GM19452 (cell line): ENCODE data around the gene DHX8.
"Not testable (repeated sequence)": the region's sequence is repeated elsewhere in the genome, so short reads cannot be mapped to it uniquely, and the experiment has no call there.

ENCODE experiments used
- ATAC-seq: cut with Tn5 transposase; IDR thresholded peaks from one replicate; pipeline ENCODE4 v1.9.1; 2021; ENCODE audit not compliant: unreplicated experiment

Gene DHX8

DNA sequence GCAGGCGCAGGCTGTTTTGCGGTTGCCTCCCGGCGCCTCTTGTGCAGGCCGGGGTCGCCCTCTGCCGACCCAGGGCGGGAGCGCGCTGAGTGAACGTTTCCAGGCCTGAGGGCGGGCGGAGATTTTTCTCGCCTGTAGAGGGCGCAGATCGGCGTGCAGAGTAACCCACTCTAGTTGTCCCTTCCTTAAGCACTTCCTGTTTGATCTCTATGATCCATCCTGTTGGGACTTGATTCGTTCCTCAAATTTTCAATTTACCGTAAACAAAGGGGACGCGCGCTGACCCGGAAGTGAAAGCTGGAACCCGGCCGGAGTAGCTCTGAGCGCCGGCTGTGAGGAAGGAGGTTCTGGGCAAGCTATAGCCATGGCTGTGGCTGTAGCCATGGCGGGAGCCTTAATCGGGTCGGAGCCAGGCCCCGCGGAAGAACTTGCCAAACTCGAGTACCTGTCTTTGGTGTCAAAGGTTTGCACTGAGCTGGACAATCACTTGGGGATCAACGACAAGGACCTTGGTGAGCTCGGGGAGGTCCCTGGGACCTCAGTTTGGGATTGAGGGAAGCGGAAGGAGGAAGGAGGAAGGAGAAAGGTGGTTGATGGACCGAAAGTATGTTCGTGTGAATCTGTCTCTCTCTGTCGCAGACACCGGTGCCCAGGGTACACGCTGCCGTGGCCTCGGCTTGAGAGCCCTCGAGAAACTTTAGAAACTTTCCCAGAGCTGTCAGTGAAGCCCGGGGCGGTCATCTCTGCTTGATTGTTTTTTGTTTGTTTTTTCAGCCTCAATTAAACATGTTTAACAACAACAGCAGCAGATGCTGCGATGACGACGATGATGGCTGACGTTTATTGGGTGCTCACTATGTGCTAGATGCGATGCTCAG lies at the start of gene DHX8:
DHX8 (plus strand) TSS at position 302 of the 878 bp plus-strand sequence; CDS start at position 365, 63 bp downstream.
- peak; percentile 84 for ATAC-seq

DNA sequence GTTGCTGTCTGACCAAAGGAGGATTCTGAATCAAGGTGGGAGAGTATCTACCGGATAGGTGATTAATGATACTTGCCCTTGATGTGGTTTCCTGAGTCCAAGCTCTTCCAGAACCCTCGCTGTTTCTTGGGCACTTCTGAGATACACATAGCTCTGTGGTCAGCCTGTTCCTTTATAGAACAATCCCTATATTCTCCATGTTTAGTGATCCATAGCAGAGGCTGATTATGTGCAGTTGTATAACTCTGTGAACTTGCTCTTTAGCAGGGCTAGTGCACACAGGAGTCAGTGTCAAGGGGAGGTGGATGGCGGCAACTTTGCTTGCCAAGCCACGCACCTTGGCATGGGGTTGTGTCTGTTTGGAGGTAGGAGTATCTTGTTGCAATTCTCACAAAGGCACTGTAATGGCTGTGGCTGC lies 48.9 kb upstream of the DHX8 start:
- no peak for ATAC-seq

DNA sequence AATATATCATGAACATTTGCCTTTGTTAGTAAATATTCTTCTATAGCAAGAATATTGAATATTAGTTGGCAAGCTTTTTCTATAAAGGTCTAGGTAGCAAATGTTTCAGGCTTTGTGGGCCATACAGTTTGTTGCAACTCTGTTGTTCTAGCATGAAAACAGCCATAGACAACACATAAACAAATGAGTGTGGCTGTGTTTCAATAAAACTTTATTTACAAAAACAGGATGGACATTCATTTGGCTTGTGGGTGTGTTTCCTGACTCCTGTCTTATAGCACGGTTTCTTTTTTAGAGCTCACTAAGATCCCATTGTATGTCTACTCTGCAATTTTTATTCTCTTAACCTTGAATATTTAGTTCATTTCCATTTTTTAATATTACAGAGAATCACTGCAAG lies 46.0 kb upstream of the DHX8 start:
- ATAC-seq: no peak

DNA sequence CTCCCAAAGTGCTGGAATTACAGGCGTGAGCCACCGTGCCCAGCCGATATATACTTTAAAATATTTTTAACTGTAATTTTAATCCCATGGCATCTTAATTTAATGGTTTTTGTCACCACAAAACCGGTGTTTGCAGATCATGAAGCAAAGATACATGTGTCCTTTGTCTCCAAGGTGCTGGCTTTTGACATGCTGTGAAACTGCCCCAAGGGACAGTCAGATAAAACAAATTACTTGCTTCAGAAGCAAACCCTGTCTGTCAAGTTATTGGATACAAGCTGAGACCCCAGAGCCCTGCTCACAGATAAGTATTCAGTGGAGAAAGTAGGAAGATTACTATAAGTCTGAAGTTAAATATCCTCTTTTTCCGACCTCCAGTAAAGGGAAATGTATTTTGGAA lies 45.1 kb upstream of the DHX8 start:
- no peak for ATAC-seq

DNA sequence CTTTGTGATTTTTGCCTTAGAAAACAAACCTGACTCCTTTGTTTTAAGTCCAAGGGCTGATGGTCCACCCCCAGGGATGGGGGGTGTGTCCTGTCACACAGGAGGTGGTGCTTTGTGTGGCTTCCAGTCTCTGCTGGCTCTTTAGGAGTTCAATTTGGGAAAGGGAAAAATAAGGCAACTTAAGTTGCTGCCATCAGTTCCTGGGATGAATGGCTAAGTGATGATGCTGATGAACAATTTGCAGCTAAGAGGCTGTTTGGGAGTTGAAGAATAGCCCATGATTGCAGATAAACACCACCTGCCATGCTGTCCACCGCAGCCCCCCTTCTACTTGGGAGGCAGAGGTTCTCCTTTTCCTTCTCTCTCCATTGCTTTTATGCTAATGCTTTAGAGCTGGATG lies 44.7 kb upstream of the DHX8 start:
- no peak for ATAC-seq

DNA sequence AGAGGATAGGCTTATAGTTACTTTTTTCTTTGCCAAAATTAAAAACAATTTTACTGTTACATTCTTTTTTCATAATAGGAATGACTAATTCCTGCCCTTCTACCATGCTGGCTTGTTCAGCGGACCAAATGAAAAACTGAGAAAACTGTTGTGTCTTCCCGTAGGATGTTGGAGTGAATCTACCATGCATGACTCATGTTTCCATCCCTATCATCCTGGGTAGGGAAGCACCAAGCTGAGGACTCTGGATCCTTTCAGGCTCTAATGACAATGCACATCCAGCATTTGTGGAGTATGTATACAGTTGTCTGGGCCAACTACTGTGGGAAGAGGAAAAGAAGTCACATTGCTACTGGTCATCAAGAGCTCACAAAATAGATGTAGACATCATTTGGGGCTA lies 41.1 kb upstream of the DHX8 start:
- ATAC-seq: no peak

DNA sequence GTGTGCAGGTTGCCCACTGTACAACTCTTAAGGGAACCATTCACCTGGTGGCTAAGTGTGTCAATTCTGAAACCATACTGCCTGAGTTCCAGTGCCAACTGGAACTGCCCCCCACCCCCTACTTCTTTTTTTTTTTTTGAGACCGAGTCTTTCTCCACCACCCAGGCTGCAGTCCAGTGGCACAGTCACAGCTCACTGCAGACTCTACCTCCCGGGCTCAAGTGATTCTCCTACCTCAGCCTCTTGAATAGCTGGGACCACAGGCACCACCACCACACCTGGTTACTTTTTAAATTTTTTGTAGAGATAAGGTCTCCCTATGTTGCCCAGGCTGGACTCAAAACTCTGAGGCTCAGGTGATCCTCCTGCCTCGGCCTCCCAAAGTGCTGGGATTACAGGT lies 40.4 kb upstream of the DHX8 start:
- ATAC-seq: no peak

DNA sequence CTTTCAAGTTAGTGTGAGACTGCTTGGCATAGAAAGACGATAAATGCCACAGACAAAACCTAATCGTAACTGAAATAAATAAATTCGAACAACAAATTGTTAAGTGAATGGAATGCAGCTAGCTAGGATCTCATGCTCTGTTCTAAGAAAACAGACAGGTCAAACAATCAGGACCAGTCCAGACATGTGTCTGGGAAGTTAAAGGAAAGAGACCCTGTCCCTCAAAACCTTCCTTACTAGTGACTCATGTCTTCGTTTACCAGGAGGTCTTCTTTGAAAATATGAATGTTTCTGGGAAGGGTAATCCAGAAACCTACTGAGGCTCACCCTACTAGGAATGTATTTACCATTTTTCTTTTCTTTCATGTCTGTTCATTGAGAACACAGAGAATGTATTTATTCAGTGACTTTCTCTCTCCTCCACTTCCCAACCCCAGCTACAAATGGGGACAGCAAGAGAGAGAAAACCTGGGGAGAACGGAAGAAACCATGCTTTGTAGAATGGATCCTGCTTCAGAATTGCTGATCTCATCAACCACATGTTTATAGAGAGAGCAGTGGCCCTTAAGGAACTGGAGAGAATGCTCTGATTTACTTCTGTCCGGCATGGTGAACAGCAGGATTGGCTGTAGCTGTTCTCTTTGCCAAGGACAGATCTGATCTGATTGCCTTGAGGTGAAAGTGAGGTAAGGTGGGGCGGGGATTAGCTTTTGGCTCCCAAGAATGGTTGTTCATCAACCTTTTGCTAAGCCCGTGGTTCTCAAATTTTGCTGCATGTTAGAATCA lies 39.4 kb upstream of the DHX8 start:
- no peak for ATAC-seq

DNA sequence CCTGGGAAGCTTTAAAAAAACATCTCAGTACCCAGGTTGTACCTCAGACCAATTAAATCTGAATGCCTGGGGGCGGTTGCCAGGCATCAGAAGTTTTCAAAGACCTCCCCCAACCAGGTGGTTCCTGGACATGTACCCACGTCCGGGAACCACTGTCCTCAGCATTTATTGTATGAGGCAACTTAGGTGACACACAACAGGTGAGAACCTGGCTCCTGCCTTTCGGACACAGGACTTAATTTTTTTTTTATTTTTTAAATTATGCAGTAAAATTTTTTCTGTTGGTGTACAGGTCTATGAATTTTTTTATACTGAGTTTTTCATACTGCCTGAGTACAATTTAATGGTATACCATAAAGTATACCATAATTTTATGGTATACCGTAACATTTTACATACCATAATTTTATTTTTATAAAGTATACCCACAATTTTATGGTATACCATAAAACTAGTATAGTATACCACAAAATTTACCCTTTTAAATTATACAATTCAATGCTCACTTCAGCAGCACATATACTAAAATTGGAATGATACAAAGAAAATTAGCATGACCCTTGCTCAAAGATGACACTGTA lies 38.7 kb upstream of the DHX8 start:
- no peak for ATAC-seq

DNA sequence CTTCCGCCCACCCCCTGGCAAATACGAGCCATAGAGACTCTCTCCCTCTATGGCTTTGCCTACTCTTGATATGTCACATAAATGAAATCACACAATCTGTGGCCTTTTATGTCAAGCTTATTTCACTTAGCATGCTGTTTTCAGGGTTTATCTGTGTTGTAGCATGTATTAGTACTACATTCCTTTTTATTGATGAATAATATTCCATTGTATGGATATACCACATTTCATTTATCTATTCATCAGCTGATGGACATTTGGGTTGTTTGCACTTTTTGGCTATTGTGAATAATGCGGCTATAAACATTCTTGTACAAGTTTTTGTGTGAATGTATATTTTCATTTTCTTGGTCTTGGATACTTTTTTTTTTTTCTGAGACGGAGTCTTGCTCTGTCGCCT lies 37.0 kb upstream of the DHX8 start:
- no peak for ATAC-seq

DNA sequence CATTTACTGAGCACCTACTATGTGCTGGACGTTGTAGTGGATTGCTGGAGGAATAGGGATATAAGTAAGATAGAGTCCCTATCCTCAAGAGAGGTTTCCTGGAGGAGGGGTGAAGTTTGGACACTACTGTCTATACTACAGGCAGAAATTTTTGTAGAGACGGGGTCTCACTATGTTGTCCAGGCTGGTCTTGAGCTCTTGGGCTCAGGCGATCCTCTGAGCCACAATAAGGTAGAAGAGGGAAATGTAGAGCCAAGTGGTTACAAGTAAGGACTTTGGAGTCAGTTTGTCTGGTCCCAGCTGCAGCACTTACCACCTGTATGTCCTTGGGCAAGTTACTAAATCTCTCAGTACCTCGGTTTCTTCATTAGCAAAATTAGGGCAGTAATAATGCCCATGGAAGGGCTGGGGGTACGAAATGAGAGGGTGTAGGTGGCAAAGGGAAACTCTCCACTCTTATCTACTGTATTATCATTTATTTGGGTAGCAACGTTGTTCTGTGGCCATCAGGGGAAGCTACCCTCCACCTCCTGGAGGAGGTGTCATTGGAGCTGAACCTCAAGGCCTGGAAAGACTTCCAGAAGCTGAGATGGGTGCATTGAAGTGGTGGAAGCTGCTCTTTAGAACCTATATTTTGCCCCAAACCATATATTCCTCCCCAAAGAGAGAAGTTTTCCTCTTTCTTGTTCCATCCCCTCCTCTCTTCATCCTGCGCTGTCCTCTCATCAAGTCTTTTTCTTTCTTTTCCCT lies 34.9 kb upstream of the DHX8 start:
- ATAC-seq: no peak

DNA sequence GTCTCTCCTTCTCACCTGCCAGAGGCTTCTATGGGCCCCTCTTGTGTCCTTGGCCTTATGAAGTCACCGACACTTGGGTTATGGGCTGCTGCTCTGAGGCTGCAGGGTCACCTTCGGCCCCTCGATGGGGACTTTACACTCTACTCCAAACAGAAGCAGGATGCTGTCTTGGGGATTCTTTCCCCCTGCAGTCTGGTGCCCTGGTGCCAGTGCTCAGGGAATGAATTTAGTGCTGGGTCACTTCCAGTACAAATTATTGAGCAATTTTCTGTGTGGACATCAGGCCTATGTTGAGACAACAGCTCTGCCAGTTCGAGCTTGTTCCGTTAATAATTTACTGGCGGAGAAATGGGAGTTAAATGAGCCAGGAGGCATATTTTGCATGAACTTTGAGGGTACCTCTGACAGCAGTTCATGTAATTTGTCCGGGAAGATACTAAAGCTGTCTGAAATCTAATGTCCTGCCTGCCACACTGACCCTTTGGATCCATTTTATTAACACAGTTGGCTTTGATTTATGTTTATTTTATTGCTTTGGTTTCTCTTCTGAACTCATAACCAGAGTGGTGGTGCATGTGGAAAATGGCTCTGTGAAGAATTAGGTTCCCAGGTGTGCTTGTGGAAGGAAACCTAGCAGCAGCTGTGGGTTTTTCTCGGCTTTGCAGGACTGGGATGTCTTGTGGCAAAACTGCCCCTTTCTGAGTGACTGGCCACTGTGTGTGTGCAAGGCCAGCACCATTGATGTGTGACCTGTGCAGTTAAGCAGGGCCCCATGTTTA lies 34.1 kb upstream of the DHX8 start:
- no peak for ATAC-seq

DNA sequence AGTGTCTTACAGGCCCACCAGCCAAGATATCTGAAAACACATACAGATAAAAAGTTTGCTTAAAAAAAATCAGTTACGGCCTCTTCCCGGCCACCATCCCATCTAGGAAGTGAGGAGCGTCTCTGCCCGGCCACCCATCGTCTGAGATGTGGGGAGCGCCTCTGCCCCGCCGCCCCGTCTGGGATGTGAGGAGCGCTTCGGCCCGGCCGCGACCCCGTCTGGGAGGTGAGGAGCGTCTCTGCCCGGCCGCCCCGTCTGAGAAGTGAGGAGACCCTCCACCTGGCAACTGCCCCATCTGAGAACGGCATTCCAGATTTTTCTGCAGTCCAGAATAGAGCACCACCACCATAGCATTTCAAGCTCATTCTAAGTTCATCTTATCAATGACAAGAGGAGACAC lies 33.0 kb upstream of the DHX8 start:
- ATAC-seq: not testable (repeated sequence)

DNA sequence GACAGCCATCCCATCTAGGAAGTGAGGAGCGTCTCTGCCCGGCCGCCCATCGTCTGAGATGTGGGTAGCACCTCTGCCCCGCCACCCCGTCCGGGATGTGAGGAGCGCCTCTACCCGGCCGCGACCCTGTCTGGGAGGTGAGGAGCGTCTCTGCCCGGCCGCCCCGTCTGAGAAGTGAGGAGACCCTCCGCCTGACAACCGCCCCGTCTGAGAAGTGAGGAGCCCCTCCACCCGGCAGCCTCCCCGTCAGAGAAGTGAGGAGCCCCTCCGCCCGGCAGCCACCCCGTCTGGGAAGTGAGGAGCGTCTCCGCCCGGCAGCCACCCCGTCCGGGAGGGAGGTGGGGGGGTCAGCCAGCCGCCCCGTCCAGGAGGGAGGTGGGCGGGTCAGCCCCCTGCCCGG lies 32.0 kb upstream of the DHX8 start:
- ATAC-seq: not testable (repeated sequence)

DNA sequence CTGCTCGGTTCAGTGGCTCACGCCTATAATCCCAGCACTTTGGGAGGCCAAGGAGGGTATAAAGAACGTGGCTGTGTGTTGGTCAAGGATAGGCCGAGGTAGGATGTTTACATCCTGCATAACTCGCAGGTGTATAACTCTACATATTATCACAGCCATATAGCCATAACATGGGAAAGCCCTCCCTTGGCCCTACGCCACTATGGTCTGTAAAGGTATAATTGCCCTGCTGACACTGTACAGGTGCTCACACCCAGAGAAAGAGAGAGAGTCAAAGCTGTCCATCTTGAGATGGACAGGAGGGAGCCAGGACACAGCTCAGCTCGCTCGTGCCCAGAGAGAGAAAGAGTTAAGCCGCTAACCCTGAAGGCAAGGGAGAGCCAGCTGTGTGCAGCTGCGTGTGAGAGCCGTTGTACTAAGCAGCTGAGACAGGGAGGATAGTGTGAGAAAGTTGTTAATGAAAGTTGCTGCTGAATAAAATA lies 30.4 kb upstream of the DHX8 start:
- no peak for ATAC-seq

DNA sequence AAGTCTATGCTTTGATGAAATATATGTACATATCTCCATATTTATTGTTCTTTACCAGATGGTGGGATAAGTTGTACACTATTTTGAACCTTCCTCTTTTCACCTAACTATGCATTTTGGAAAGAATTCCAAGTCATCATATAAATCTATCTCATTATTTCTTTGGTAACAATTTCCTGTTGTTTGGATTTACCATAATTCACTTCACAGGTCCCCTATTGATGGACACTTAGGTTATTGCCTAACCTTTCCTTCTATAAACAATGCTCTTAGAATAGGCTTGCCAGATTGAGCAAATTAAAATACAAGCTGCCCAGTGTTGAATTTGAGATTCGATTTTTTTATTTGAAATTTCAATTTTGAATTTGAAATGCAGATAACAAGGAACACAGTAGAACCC lies 28.9 kb upstream of the DHX8 start:
- no peak for ATAC-seq

DNA sequence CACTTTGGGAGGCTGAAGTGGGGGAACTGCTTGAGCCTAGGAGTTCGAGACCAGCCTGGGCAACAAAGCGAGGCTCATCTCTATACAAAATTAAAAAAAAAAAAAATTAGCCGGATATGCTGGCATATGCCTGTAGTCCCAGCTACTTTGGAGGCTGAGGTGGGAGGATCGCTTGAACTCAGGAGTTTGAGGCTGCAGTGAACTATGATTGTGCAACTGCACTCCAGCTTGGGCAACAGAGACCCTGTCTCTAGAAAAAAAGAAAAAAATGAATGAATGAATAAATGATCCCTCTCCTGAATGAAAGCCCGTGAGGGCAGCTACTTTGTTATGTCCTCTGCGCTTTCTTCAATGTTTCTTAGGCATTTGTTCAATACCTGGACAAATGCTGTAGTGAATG lies 27.7 kb upstream of the DHX8 start:
- no peak for ATAC-seq

DNA sequence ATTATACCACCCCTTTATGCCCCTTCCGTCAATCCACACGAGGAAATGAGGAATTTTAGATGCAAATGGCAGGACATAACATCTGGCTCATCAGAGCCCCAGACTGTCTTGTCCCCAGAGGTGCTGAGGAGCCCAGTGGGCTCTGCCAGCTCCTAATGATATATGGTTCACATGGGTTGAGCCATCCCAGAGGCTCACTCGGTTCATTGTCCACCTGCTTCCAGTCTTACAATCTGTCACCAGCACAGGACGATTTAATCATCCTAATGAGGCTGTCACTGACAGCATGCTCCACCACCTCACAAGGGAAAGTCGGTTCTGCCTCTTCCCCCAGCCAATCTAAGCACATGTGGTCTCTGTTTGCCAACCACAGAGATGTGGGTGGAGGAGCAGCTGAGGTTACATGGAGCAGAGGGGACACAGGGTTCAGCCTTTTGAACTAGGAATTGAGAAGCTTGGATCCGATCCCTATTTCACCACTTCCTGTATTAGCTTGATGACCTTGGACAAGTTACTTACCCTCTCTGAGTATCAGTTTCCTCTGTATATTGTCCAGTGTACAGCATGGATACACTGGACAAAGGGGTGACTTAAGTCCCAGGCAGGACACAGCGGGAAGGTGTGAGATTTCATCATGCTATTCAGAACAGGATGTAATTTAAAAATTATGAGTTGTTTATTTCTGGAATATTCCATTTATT lies 27.0 kb upstream of the DHX8 start:
- no peak for ATAC-seq

DNA sequence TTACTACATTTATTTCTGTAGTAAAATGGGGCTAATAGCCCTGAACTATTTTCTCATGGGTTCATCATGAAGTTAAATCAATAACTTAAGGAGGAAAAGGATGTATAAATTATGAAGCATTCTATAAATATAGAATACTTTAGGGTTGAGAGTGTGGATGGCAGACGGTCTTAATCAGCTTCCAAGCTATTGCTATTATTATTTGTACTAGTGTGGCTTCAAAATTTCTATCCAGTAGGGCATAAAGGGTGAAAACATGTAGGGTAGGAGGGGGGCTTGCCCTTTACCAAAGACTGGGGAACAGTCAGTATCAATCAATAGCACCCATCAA lies 26.4 kb upstream of the DHX8 start:
- no peak for ATAC-seq

DNA sequence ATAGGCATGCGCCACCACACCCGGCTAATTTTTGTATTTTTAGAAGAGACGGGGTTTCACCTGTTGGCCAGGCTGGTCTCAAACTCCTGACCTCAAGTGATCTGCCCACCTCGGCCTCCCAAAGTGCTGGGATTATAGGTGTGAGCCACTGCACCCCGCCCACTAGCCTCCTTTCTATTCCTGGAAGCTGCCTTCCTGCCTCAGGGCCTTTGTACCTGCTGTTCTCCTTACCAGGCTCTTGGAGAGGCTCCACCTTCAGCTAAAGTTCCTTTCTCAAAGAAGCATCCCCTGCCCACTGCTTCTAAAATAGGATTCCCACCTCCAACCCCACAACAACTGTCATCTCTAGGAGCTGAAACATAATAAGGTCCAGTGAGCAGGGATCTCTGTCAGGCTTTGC lies 23.9 kb upstream of the DHX8 start:
- not testable (repeated sequence) for ATAC-seq
